HT-29 (cell line): ENCODE measurements around the gene ZNF334. TPM values are rescaled to one million over a fixed set of nuclear protein-coding genes. Genes with fewer than 3 reads are reported as not detected.
A peak's percentile ranks its signal among the peaks of the same experiment; 100 is the strongest.

Experiments
- DNase-seq: peaks from one replicate; pipeline ENCODE4 v3.0.0-alpha.2; 2015; ENCODE audit warnings: low spot score
- total RNA-seq: library from RNA; depleted of rRNA; stranded (reverse); fragments of >200 nt; shearing (Covaris generic); gene quantifications from 2 replicates; pipeline ENCODE4 v1.2.3, GENCODE V29; 2014

ZNF334 gene
- total RNA-seq, 1 experiment from 2014 or later, result 1.7 TPM

- no peak for DNase-seq
Observed at GRCh38 chr20:46546298-46546697, 32.9 kb upstream of the ZNF334 start.

- DNase-seq, result no peak
Observed at GRCh38 chr20:46545827-46546138, 32.4 kb upstream of the ZNF334 start.

- DNase-seq, result no peak
Observed at GRCh38 chr20:46545077-46545826, 31.9 kb upstream of the ZNF334 start.

- no peak for DNase-seq
Observed at GRCh38 chr20:46544576-46544975, 31.2 kb upstream of the ZNF334 start.

- no peak for DNase-seq
Observed at GRCh38 chr20:46543959-46544358, 30.6 kb upstream of the ZNF334 start.

- DNase-seq, result no peak
Observed at GRCh38 chr20:46543033-46543432, 29.7 kb upstream of the ZNF334 start.

- no peak for DNase-seq
Observed at GRCh38 chr20:46541229-46541935, 28.0 kb upstream of the ZNF334 start.

- no peak for DNase-seq
Observed at GRCh38 chr20:46539113-46539512, 25.8 kb upstream of the ZNF334 start.

GRCh38 chr20:46530640-46531039 is 17.3 kb upstream of the ZNF334 start:
- no peak for DNase-seq

GRCh38 chr20:46523696-46524328 is 10.5 kb upstream of the ZNF334 start:
- DNase-seq, result peak; percentile 19

- no peak for DNase-seq
Observed at GRCh38 chr20:46523108-46523507, 9.7 kb upstream of the ZNF334 start.

- DNase-seq, result peak; percentile 83
Observed at GRCh38 chr20:46520976-46521579, 7.7 kb upstream of the ZNF334 start.

- DNase-seq, result no peak
Observed at GRCh38 chr20:46520540-46520939, 7.2 kb upstream of the ZNF334 start.

- DNase-seq, result no peak
Observed at GRCh38 chr20:46519471-46520068, 6.2 kb upstream of the ZNF334 start.

- DNase-seq, result no peak
Observed at GRCh38 chr20:46509523-46509922, 3.8 kb downstream of the ZNF334 start.

GRCh38 chr20:46507760-46508407 is 5.5 kb downstream of the ZNF334 start:
- no peak for DNase-seq

- no peak for DNase-seq
Observed at GRCh38 chr20:46505506-46505905, 7.9 kb downstream of the ZNF334 start.

- DNase-seq, result no peak
Observed at GRCh38 chr20:46501961-46502360, 11.4 kb downstream of the ZNF334 start.

- no peak for DNase-seq
Observed at GRCh38 chr20:46501337-46501942, 11.9 kb downstream of the ZNF334 start.

GRCh38 chr20:46494077-46494476 is 19.3 kb downstream of the ZNF334 start:
- DNase-seq, result no peak

- no peak for DNase-seq
Observed at GRCh38 chr20:46491354-46491753, 22.0 kb downstream of the ZNF334 start.
